ENCODE measurements around the gene RPL29. TPM values are rescaled to one million over a fixed set of nuclear protein-coding genes. Genes with fewer than 3 reads are reported as not detected.

Gene RPL29
- total and polyA plus RNA-seq, 2 donors, result 623 to 1,824 TPM

Small RNAs within 50 kb of the gene (small RNA-seq; reads per million reads assigned to genes)
- not detected for gene AC115284.1

Other genes starting within 250 kb of the RPL29 start
- gene IQCF6, start 216.7 kb downstream of the RPL29 start, total RNA-seq, result not detected
- gene IQCF6, start 216.7 kb downstream of the RPL29 start, polyA plus RNA-seq, result not detected
- not detected for gene IQCF2, start 134.3 kb downstream of the RPL29 start, total RNA-seq
- gene IQCF2, start 134.3 kb downstream of the RPL29 start, polyA plus RNA-seq, result not detected
- not detected for gene IQCF5, start 120.3 kb downstream of the RPL29 start, total RNA-seq
- not detected for gene IQCF5, start 120.3 kb downstream of the RPL29 start, polyA plus RNA-seq
- gene IQCF1, start 92.5 kb downstream of the RPL29 start, total RNA-seq, result not detected
- gene IQCF1, start 92.5 kb downstream of the RPL29 start, polyA plus RNA-seq, result not detected
- gene RRP9, start 54.0 kb downstream of the RPL29 start, total RNA-seq, result 7.7 TPM
- gene RRP9, start 54.0 kb downstream of the RPL29 start, polyA plus RNA-seq, result 29.5 TPM
- gene PARP3, start 53.5 kb downstream of the RPL29 start, total RNA-seq, result 6.1 TPM
- gene PARP3, start 53.5 kb downstream of the RPL29 start, polyA plus RNA-seq, result 15.0 TPM
- gene GPR62, start 40.5 kb downstream of the RPL29 start, total RNA-seq, result not detected
- 0.32 TPM for gene GPR62, start 40.5 kb downstream of the RPL29 start, polyA plus RNA-seq
- 22.4 TPM for gene PCBP4, start 28.4 kb downstream of the RPL29 start, total RNA-seq
- gene PCBP4, start 28.4 kb downstream of the RPL29 start, polyA plus RNA-seq, result 43.9 TPM
- 14.2 TPM for gene ABHD14B, start 21.8 kb downstream of the RPL29 start, total RNA-seq
- 69.1 TPM for gene ABHD14B, start 21.8 kb downstream of the RPL29 start, polyA plus RNA-seq
- gene ABHD14A, start 20.8 kb downstream of the RPL29 start, total RNA-seq, result 13.0 TPM
- 31.5 TPM for gene ABHD14A, start 20.8 kb downstream of the RPL29 start, polyA plus RNA-seq
- gene ACY1, start 12.4 kb downstream of the RPL29 start, total RNA-seq, result 10.6 TPM
- 20.0 TPM for gene ACY1, start 12.4 kb downstream of the RPL29 start, polyA plus RNA-seq
- gene DUSP7, start 60.7 kb upstream of the RPL29 start, total RNA-seq, result 8.2 TPM
- 14.3 TPM for gene DUSP7, start 60.7 kb upstream of the RPL29 start, polyA plus RNA-seq
- 4.2 TPM for gene POC1A, start 158.5 kb upstream of the RPL29 start, total RNA-seq
- 2.5 TPM for gene POC1A, start 158.5 kb upstream of the RPL29 start, polyA plus RNA-seq
- 24.1 TPM for gene ALAS1, start 202.3 kb upstream of the RPL29 start, total RNA-seq
- 56.7 TPM for gene ALAS1, start 202.3 kb upstream of the RPL29 start, polyA plus RNA-seq
- gene TLR9, start 229.8 kb upstream of the RPL29 start, total RNA-seq, result 0.11 TPM
- gene TLR9, start 229.8 kb upstream of the RPL29 start, polyA plus RNA-seq, result 0.33 TPM
- gene TWF2, start 243.3 kb upstream of the RPL29 start, total RNA-seq, result 36.7 TPM
- 75.3 TPM for gene TWF2, start 243.3 kb upstream of the RPL29 start, polyA plus RNA-seq
- 12.3 TPM for gene PPM1M, start 249.9 kb upstream of the RPL29 start, total RNA-seq
- 27.1 TPM for gene PPM1M, start 249.9 kb upstream of the RPL29 start, polyA plus RNA-seq